HCT116 (cell line): Measurements from ENCODE around the gene CEBPB.

Experiments
- EGR1 ChIP-seq: IDR thresholded peaks from 2 replicates; pipeline ENCODE4 v1.6.1; 2012; ENCODE audit warnings: low read depth
- EZH2 ChIP-seq: fragments of 200-600 bp; sonication (generic); IDR thresholded peaks from 2 replicates; pipeline ENCODE4 v1.6.1; 2017; ENCODE audit warnings: antibody characterized with exemption, mixed run types
- EZH2phosphoT487 ChIP-seq: fragments of 200-600 bp; IDR thresholded peaks from 2 replicates; pipeline ENCODE4 v1.6.1; 2018; ENCODE audit warnings: antibody characterized with exemption, borderline replicate concordance
- JUND ChIP-seq: IDR thresholded peaks from 2 replicates; pipeline ENCODE4 v1.6.1; 2012
- POLR2A ChIP-seq: IDR thresholded peaks from 2 replicates; pipeline ENCODE4 v1.7.0; 2011; ENCODE audit warnings: borderline replicate concordance; ENCODE audit not compliant: insufficient read depth, insufficient read length; ENCODE audit errors: extremely low read depth
- POLR2AphosphoS5 ChIP-seq: IDR thresholded peaks from 2 replicates; pipeline ENCODE4 v1.6.1; 2011; ENCODE audit warnings: mild to moderate bottlenecking, low read depth, low read length, moderate library complexity
- SRF ChIP-seq: IDR thresholded peaks from 2 replicates; pipeline ENCODE4 v1.6.1; 2012; ENCODE audit warnings: low read depth
- YY1 ChIP-seq: IDR thresholded peaks from 2 replicates; pipeline ENCODE4 v1.6.1; 2011; ENCODE audit warnings: low read length, low read depth, moderate library complexity, mild to moderate bottlenecking; ENCODE audit not compliant: insufficient replicate concordance; ENCODE audit errors: extremely low read depth
- ZNF274 ChIP-seq: fragments of 200-500 bp; sonication (Bioruptor generic); IDR thresholded peaks from 2 replicates; pipeline ENCODE4 v1.6.1; 2014; ENCODE audit warnings: mild to moderate bottlenecking, low read depth, low read length, inconsistent platforms
- TF ChIP-seq, protein P1 (sequence below), 3 experiments: fragments of 200-600 bp in 1 of 3; sonication (generic) in 1 of 3; IDR thresholded peaks in 2 of 3; conservative IDR thresholded peaks in 1 of 3; 2 replicates each; pipeline ENCODE4 v1.5.1; 2012 to 2017; ENCODE audit warnings: low read depth in 2 of 3, low read length in 2 of 3, antibody characterized with exemption in 1 of 3, borderline replicate concordance in 1 of 3, control low read depth in 1 of 3, mild to moderate bottlenecking in 1 of 3, mixed read lengths in 1 of 3, mixed run types in 1 of 3, moderate library complexity in 1 of 3; ENCODE audit not compliant: insufficient read depth in 1 of 3
- TF ChIP-seq, protein P2 (sequence below): IDR thresholded peaks from 2 replicates; pipeline ENCODE4 v1.6.1; 2012

DNA sequence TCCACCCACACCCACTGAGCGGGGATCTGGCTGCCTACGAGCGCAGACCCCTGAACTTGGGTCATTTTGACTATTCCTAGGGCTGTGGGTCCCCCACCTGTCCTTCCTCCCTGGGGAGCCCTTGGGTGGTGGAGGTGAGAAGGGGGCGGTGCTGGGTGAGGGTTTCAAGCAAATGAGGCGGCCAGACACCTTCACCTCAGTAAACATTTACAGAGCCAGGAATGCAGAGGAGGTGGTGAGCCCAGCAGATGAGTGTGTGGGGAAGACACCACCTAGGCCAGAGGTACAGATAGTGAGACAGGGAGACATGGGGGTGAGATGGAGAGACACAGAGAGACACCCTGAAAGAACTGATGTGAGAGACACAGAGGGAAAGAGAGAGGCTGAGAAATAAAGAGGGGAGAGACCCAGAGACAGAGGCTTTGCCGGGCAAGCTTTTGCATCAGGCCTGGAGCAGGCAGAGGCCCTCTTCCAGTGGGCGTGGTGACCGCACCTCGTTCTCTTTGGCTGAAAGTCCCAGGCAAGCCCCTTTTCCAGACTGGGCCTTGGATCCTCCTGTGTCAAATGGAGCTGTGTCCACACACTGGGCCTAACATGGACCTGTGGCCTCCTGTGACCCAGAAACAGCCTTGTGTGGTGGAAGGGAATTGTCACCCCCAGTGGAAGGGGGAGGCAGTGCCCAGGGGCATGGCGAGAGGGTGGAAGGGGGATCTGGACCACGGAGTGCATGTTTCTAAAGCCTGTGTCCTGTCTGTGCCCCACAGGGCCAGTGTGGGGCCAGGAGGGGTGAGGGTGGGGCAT lies 29.7 kb downstream of the CEBPB start:
- TF ChIP-seq SRF (no peak), EZH2phosphoT487 (no peak), ZNF274 (no peak), EZH2 (no peak), EGR1 (no peak), POLR2AphosphoS5 (no peak), YY1 (no peak), POLR2A (no peak), JUND (no peak)
- TF ChIP-seq, protein P1, sequence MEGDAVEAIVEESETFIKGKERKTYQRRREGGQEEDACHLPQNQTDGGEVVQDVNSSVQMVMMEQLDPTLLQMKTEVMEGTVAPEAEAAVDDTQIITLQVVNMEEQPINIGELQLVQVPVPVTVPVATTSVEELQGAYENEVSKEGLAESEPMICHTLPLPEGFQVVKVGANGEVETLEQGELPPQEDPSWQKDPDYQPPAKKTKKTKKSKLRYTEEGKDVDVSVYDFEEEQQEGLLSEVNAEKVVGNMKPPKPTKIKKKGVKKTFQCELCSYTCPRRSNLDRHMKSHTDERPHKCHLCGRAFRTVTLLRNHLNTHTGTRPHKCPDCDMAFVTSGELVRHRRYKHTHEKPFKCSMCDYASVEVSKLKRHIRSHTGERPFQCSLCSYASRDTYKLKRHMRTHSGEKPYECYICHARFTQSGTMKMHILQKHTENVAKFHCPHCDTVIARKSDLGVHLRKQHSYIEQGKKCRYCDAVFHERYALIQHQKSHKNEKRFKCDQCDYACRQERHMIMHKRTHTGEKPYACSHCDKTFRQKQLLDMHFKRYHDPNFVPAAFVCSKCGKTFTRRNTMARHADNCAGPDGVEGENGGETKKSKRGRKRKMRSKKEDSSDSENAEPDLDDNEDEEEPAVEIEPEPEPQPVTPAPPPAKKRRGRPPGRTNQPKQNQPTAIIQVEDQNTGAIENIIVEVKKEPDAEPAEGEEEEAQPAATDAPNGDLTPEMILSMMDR (IDR thresholded peaks at IDR 0.05 in 2 of 3, conservative IDR thresholded peaks at IDR 0.05 in 1 of 3; ENCODE audit: borderline replicate concordance in 1 of 3, insufficient read depth in 1 of 3, low read depth in 2 of 3, low read length in 2 of 3) = no peak
- TF ChIP-seq, protein P2, sequence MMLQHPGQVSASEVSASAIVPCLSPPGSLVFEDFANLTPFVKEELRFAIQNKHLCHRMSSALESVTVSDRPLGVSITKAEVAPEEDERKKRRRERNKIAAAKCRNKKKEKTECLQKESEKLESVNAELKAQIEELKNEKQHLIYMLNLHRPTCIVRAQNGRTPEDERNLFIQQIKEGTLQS = no peak
